EH (cell line): Measurements from ENCODE around the gene DIP2C.

Experiments
- DNase-seq: peaks from one replicate; pipeline ENCODE4 v3.0.0-alpha.2; 2015; ENCODE audit warnings: low read depth

The DIP2C gene

GRCh38 chr10:389261-389790, 300.1 kb downstream of the DIP2C start:
- DNase-seq: no peak

GRCh38 chr10:388661-389045, 300.8 kb downstream of the DIP2C start:
- no peak for DNase-seq

- no peak for DNase-seq
Measured at GRCh38 chr10:387909-388660, 301.4 kb downstream of the DIP2C start.

GRCh38 chr10:387593-387891, 301.9 kb downstream of the DIP2C start:
- no peak for DNase-seq

GRCh38 chr10:386771-387592, 302.5 kb downstream of the DIP2C start:
- no peak for DNase-seq

GRCh38 chr10:385571-386300, 303.7 kb downstream of the DIP2C start:
- DNase-seq: no peak

- DNase-seq: no peak
Measured at GRCh38 chr10:384538-385305, 304.7 kb downstream of the DIP2C start.

GRCh38 chr10:383519-383918, 305.9 kb downstream of the DIP2C start:
- no peak for DNase-seq

- no peak for DNase-seq
Measured at GRCh38 chr10:381805-382204, 307.7 kb downstream of the DIP2C start.

GRCh38 chr10:381346-381745, 308.1 kb downstream of the DIP2C start:
- no peak for DNase-seq

GRCh38 chr10:380313-380940, 309.0 kb downstream of the DIP2C start:
- DNase-seq: peak; percentile 38

- no peak for DNase-seq
Measured at GRCh38 chr10:378930-379704, 310.4 kb downstream of the DIP2C start.

- DNase-seq: no peak
Measured at GRCh38 chr10:378230-378929, 311.1 kb downstream of the DIP2C start.

GRCh38 chr10:377228-377627, 312.2 kb downstream of the DIP2C start:
- DNase-seq: no peak

GRCh38 chr10:375815-376505, 313.5 kb downstream of the DIP2C start:
- no peak for DNase-seq

GRCh38 chr10:374354-374753, 315.1 kb downstream of the DIP2C start:
- no peak for DNase-seq

GRCh38 chr10:373526-374309, 315.8 kb downstream of the DIP2C start:
- peak; percentile 87 for DNase-seq

GRCh38 chr10:373015-373414, 316.5 kb downstream of the DIP2C start:
- peak; percentile 55 for DNase-seq

GRCh38 chr10:372566-372965, 316.9 kb downstream of the DIP2C start:
- no peak for DNase-seq
